Fibroblast of lung (primary cell): ENCODE data around the gene EIF5. TPM values are rescaled to one million over a fixed set of nuclear protein-coding genes. Genes with fewer than 3 reads are reported as not detected.

ENCODE experiments used
- DNase-seq, 2 donors: peaks; one replicate each; pipeline versions ENCODE4 v3.0.0 to v3.0.0-alpha.2; 2010; ENCODE audit warnings: low read depth in 2 of 2
- H2AFZ ChIP-seq: 2 replicates; pipeline ENCODE4 v1.5.1; 2012; ENCODE audit warnings: low read length, control low read depth, inconsistent platforms
- H3K27ac ChIP-seq: 2 replicates; pipeline ENCODE4 v1.5.1; 2011; ENCODE audit warnings: low read length, control low read depth; ENCODE audit not compliant: insufficient read depth
- H3K27me3 ChIP-seq: 2 replicates; pipeline ENCODE4 v1.5.1; 2011; ENCODE audit warnings: mild to moderate bottlenecking, low read length; ENCODE audit not compliant: control insufficient read depth, insufficient read depth
- H3K36me3 ChIP-seq: 2 replicates; pipeline ENCODE4 v1.5.1; 2011; ENCODE audit warnings: low read length; ENCODE audit not compliant: control insufficient read depth, insufficient read depth
- H3K4me1 ChIP-seq: 2 replicates; pipeline ENCODE4 v1.5.1; 2011; ENCODE audit warnings: low read length; ENCODE audit not compliant: control insufficient read depth, insufficient read depth; ENCODE audit errors: extremely low read depth
- H3K4me2 ChIP-seq: 2 replicates; pipeline ENCODE4 v1.5.1; 2011; ENCODE audit warnings: low read length, control low read depth; ENCODE audit not compliant: insufficient read depth; ENCODE audit errors: extremely low read depth
- H3K4me3 ChIP-seq, 4 experiments: fragments of 200-600 bp in 1 of 4; sonication (generic) in 1 of 4; replicated peaks in 1 of 4; 2 replicates each; pipeline ENCODE4 v1.5.1; 2011 to 2016; ENCODE audit warnings: low read length in 4 of 4, low read depth in 3 of 4, mild to moderate bottlenecking in 3 of 4, control low read depth in 2 of 4, inconsistent platforms in 1 of 4, mixed read lengths in 1 of 4; ENCODE audit not compliant: insufficient read depth in 1 of 4; ENCODE audit errors: control extremely low read depth in 1 of 4
- H3K79me2 ChIP-seq: 2 replicates; pipeline ENCODE4 v1.5.1; 2012; ENCODE audit warnings: mild to moderate bottlenecking, low read length, inconsistent platforms; ENCODE audit not compliant: control insufficient read depth, insufficient read depth
- H3K9ac ChIP-seq: 2 replicates; pipeline ENCODE4 v1.5.1; 2011; ENCODE audit warnings: mild to moderate bottlenecking, low read length, control low read depth; ENCODE audit not compliant: insufficient read depth
- H3K9me3 ChIP-seq: 2 replicates; pipeline ENCODE4 v1.5.1; 2012; ENCODE audit warnings: low read depth, low read length; ENCODE audit not compliant: control insufficient read depth, insufficient read depth
- H4K20me1 ChIP-seq: 2 replicates; pipeline ENCODE4 v1.5.1; 2011; ENCODE audit warnings: low read length; ENCODE audit not compliant: control insufficient read depth, insufficient read depth; ENCODE audit errors: extremely low read depth
- CTCF ChIP-seq, 2 donors: IDR thresholded peaks in 1 of 2; conservative IDR thresholded peaks in 1 of 2; 1 replicate in 1 of 2; 2 replicates in 1 of 2; pipeline ENCODE4 v1.5.1; 2011 to 2012; ENCODE audit warnings: low read length in 2 of 2, control low read depth in 1 of 2, inconsistent platforms in 1 of 2, low read depth in 1 of 2, mild to moderate bottlenecking in 1 of 2
- EZH2 ChIP-seq: IDR thresholded peaks from 2 replicates; pipeline ENCODE4 v1.5.1; 2012; ENCODE audit warnings: low read length, control low read depth, mild to moderate bottlenecking; ENCODE audit errors: missing control alignments
- polyA plus RNA-seq, 2 donors: library from polyadenylated mRNA; depleted of rRNA in 1 of 2; stranded (reverse) in 1 of 2; unstranded in 1 of 2; fragments of >200 nt; gene quantifications; 2 replicates each; pipeline ENCODE4 v1.2.1, GENCODE V29; 2011 to 2012; ENCODE audit warnings: missing spikeins in 1 of 2
- total RNA-seq: library from RNA; depleted of rRNA; stranded (reverse); fragments of >200 nt; gene quantifications from 2 replicates; pipeline ENCODE4 v1.2.1, GENCODE V29; 2014

Gene EIF5
- total and polyA plus RNA-seq, 2 donors (not counting 1 experiment from before 2014, with no cell fraction given): 185 to 400 TPM

- Histone ChIP-seq H3K4me1 (peaks cover 6% of the 10 kb centered on the region), H4K20me1 (no peaks in the 10 kb centered on the region), H3K9me3 (no peaks in the 10 kb centered on the region), H3K27me3 (no peaks in the 10 kb centered on the region), H2AFZ (no peak overlapping the region), H3K79me2 (no peaks in the 10 kb centered on the region), H3K36me3 (no peaks in the 10 kb centered on the region), H3K27ac (peak overlapping the region; percentile 77), H3K4me3 (no peak overlapping the region), H3K9ac (no peak overlapping the region), H3K4me2 (no peak overlapping the region)
- DNase-seq: no peak
- TF ChIP-seq CTCF (conservative IDR thresholded peaks at IDR 0.05 in 1 of 2, IDR thresholded peaks at IDR 0.05 in 1 of 2; ENCODE audit: low read depth in 1 of 2, low read length in 2 of 2) (no peak), EZH2 (no peak)
Measured at GRCh38 chr14:103372017-103372416, 38.0 kb downstream of the EIF5 start.

- TF ChIP-seq CTCF (conservative IDR thresholded peaks at IDR 0.05 in 1 of 2, IDR thresholded peaks at IDR 0.05 in 1 of 2; ENCODE audit: low read depth in 1 of 2, low read length in 2 of 2) (no peak), EZH2 (no peak)
- peak; percentile 89 to 93 for DNase-seq
- Histone ChIP-seq H3K36me3 (no peaks in the 10 kb centered on the region), H2AFZ (no peak overlapping the region), H3K27ac (peak overlapping the region; percentile 77), H3K9ac (no peak overlapping the region), H3K4me2 (no peak overlapping the region), H3K79me2 (no peaks in the 10 kb centered on the region), H3K9me3 (no peaks in the 10 kb centered on the region), H3K4me1 (peaks cover 6% of the 10 kb centered on the region), H4K20me1 (no peaks in the 10 kb centered on the region), H3K4me3 (no peak overlapping the region), H3K27me3 (no peaks in the 10 kb centered on the region)
Measured at GRCh38 chr14:103372552-103373304, 38.7 kb downstream of the EIF5 start.

- no peak overlapping the region for H2AFZ ChIP-seq
- peaks cover 6% of the 10 kb centered on the region for H3K4me1 ChIP-seq
Measured at GRCh38 chr14:103374121-103374520, 40.1 kb downstream of the EIF5 start.

More at GRCh38 chr14:103374121-103374520, 40.1 kb downstream of the EIF5 start:
- Histone ChIP-seq H3K4me3 (no peak overlapping the region), H3K36me3 (no peaks in the 10 kb centered on the region), H4K20me1 (no peaks in the 10 kb centered on the region), H3K27me3 (no peaks in the 10 kb centered on the region), H3K9ac (no peak overlapping the region), H3K4me2 (no peak overlapping the region), H3K79me2 (no peaks in the 10 kb centered on the region), H3K27ac (no peak overlapping the region), H3K9me3 (no peaks in the 10 kb centered on the region)
- TF ChIP-seq CTCF (conservative IDR thresholded peaks at IDR 0.05 in 1 of 2, IDR thresholded peaks at IDR 0.05 in 1 of 2; ENCODE audit: low read depth in 1 of 2, low read length in 2 of 2) (no peak), EZH2 (no peak)
- DNase-seq: no peak
